Muscle layer of colon (tissue), 2 donors: ENCODE results near the gene C1QTNF6.

Experiments used
- H3K27ac ChIP-seq: one replicate; pipeline ENCODE4 v1.7.0; 2013; ENCODE audit warnings: low read depth, mild to moderate bottlenecking, low read length, moderate library complexity
- H3K27me3 ChIP-seq, 2 donors: one replicate each; pipeline ENCODE4 v1.7.0; 2013; ENCODE audit warnings: low read length in 2 of 2, mild to moderate bottlenecking in 2 of 2; ENCODE audit not compliant: insufficient read depth in 2 of 2, control insufficient read depth in 1 of 2
- H3K36me3 ChIP-seq: one replicate; pipeline ENCODE4 v1.7.0; 2013; ENCODE audit warnings: mild to moderate bottlenecking, low read length; ENCODE audit not compliant: insufficient read depth
- H3K4me1 ChIP-seq: one replicate; pipeline ENCODE4 v1.7.0; 2013; ENCODE audit warnings: mild to moderate bottlenecking, low read length; ENCODE audit not compliant: insufficient read depth
- H3K4me3 ChIP-seq, 2 donors: one replicate each; pipeline ENCODE4 v1.7.0; 2013; ENCODE audit warnings: low read length in 2 of 2, low read depth in 1 of 2, mild to moderate bottlenecking in 1 of 2, moderate library complexity in 1 of 2
- H3K9ac ChIP-seq: one replicate; pipeline ENCODE4 v1.7.0; 2013; ENCODE audit warnings: low read length
- H3K9me3 ChIP-seq: one replicate; pipeline ENCODE4 v1.7.0; 2013; ENCODE audit warnings: mild to moderate bottlenecking, low read length
- donor health status: abdominal sarcoma.
- donor health status: Adenocarcinoma of cecum.

The C1QTNF6 gene

DNA sequence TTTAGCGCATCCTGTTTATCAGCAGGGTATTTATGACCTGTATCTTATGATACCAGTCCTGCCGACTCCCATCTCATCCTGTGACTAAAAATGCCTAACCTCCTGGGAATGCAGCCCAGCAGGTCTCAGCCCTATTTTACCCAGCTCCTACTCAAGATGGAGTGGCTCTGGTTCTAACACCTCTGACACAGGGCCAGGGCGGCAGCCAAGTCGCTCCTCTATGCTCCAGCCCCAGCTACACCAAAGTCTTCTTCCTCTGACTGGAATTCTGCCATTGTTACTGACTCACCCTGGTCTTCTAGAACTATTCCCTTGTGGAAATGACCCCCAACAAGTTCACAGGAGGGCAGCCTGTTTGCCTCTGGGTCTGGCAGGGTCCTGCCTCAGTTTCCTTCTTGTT is 7.9 kb upstream of the C1QTNF6 start:
- Histone ChIP-seq H3K9me3 (no peaks in the 10 kb centered on the region), H3K27me3 (no peaks in the 10 kb centered on the region), H3K36me3 (no peaks in the 10 kb centered on the region), H3K4me3 (no peak overlapping the region), H3K4me1 (peaks cover 32% of the 10 kb centered on the region), H3K9ac (no peak overlapping the region), H3K27ac (peak overlapping the region; percentile 89)

DNA sequence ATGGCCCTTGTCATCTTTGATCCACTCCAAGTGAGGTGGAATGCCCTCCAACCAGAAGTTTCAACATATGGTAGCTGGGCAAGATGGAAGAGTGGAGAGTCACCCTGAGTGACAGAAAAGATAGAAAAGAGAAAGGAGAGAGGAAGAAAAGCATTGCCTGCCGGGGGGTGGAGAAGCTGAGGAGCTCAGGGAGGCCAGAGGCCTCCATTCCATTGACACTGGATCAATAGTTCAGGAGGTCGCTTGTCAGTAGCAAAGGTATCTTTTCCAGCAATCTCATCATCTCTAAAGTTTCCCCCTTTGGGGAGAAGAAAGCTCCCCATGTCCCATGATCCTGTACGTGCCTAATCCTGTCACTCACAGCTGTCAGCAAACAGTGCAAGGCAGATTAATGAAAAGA is 6.7 kb upstream of the C1QTNF6 start:
- Histone ChIP-seq H3K4me1 (peaks cover 38% of the 10 kb centered on the region), H3K27ac (no peak overlapping the region), H3K9me3 (no peaks in the 10 kb centered on the region), H3K27me3 (no peaks in the 10 kb centered on the region), H3K4me3 (no peak overlapping the region), H3K9ac (no peak overlapping the region), H3K36me3 (no peaks in the 10 kb centered on the region)

DNA sequence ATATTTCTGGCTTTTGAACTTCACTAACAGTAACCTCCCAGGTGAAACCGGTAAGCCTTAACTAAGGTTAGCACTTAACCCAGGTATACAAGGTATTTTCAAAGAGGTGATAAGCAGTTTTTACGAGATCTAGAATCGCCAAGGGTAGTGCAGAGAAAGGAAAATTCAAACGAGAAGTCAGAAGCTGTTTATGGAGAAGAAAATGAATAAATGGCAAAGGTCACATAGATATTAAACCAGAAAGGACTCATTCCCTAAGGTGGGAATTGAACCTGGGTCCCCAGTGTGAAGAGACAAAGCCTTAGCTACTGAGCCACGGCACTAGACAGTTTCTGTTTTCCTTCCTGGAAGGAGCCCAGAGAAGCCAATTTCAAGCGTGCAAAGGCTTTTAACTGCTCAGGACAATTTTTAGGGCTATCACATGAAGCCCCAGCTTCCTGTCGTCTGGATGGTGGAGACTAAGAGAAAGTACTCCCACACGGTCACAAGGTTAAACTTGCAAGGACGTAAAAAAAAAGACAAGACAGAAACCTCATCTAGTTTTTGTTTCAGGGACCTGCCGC is 5.7 kb upstream of the C1QTNF6 start:
- H3K36me3 ChIP-seq: no peaks in the 10 kb centered on the region
- no peak overlapping the region for H3K9ac ChIP-seq
- no peaks in the 10 kb centered on the region for H3K9me3 ChIP-seq
- no peak overlapping the region for H3K4me3 ChIP-seq
- H3K27me3 ChIP-seq: no peaks in the 10 kb centered on the region
- no peak overlapping the region for H3K27ac ChIP-seq
- H3K4me1 ChIP-seq: peaks cover 46% of the 10 kb centered on the region

DNA sequence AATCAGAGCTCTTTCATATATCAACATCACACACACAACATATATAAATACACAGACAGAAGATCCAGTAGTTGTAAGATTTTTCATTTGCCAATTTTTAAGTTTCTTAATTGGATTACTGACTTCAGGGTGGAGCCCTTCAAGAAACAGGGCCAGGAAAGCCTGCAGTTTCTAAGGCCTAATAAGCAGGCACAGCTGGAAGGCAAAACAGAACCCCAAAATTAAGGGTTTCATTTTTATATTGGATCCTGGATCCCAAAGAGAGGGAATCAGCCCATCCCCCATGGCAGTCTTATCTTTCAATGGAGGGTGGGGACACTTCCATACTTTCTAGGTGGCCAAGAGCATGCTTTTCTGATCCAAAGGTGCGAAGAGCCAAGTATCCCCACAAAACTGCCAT is 4.7 kb upstream of the C1QTNF6 start:
- Histone ChIP-seq H3K4me1 (peaks cover 49% of the 10 kb centered on the region), H3K9me3 (no peaks in the 10 kb centered on the region), H3K9ac (no peak overlapping the region), H3K4me3 (no peak overlapping the region), H3K27ac (no peak overlapping the region), H3K27me3 (no peaks in the 10 kb centered on the region), H3K36me3 (no peaks in the 10 kb centered on the region)

DNA sequence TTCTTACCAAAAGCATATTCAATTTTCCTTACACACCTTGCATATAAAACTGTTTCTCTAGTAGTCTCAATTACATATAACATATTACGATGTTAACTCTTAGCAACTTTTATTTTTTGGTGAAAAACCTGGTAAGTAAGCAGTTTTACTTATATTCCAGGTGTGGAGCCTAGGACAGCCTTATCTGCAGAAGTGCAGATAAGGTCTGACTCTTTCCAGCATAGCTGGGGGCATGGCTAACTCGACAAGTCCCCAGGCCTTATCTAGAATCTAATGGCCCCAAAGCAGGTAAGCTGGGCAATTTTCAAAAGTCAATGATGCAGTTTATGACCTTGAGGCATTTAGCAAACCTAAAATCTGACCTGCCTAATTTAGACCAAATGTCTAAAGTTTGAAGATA is 4.2 kb upstream of the C1QTNF6 start:
- H3K4me1 ChIP-seq: peaks cover 49% of the 10 kb centered on the region
- no peaks in the 10 kb centered on the region for H3K27me3 ChIP-seq

DNA sequence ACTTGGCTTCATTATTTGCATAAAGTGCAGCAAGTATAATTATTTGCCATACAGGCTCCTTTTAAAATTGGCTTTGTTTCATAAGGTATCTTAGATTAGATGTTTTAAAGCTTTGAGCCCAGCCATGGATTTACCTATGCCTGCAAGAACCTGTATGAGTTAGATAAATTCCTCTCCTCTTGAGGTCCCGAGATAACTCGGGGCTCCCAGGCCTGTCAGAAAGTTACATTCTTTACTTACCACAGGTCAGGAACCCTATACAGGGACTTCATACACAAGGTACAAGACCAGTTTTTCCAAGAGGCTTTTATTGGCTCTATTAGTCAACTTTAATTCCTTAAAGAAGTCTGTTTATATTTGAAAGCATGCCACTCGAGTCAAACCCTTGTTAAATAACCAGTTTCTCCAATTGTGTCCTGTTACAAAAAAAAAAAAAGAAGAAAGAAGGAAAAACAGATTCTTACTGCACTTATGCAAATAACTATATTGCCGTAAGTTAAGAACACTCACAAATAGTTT is 2.3 kb upstream of the C1QTNF6 start:
- Histone ChIP-seq H3K4me1 (peaks cover 39% of the 10 kb centered on the region), H3K9ac (no peak overlapping the region), H3K27ac (no peak overlapping the region), H3K9me3 (no peaks in the 10 kb centered on the region), H3K36me3 (no peaks in the 10 kb centered on the region), H3K27me3 (no peaks in the 10 kb centered on the region), H3K4me3 (no peak overlapping the region)

More for the DNA sequence above, 4.2 kb upstream of the C1QTNF6 start:
- no peak overlapping the region for H3K4me3 ChIP-seq
- H3K9ac ChIP-seq: no peak overlapping the region
- no peaks in the 10 kb centered on the region for H3K9me3 ChIP-seq
- no peaks in the 10 kb centered on the region for H3K36me3 ChIP-seq
- no peak overlapping the region for H3K27ac ChIP-seq

DNA sequence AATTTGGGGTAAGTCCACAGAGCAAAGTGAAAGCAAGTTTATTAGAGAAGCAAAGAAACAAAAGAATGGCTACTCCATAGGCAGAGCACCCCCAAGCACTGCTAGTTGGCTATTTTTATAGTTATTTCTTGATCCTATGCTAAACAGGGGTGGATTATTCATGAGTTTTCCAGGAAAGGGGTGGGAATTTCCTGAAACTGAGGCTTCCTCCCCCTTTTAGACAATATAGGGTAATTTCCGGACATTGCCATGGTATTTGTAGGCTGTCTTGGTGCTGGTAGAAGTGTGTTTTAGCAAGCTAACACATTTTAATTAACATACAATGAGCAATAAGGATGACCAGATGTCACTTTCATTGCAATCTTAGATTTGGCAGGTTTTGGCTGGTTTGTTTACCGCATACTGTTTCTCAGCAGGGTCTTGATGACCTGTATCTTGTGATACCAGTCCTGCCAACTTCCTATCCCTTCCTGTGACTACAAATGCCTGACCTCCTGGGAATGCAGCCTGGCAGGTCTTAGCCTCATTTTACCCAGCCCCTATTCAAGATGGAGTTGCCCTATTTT is 937 bp upstream of the C1QTNF6 start:
- Histone ChIP-seq H3K4me3 (peak overlapping the region in 1 of 2 donors; percentile 77), H3K36me3 (no peaks in the 10 kb centered on the region), H3K27ac (no peak overlapping the region), H3K27me3 (no peaks in the 10 kb centered on the region), H3K9me3 (no peaks in the 10 kb centered on the region), H3K9ac (no peak overlapping the region), H3K4me1 (peaks cover 39% of the 10 kb centered on the region)

DNA sequence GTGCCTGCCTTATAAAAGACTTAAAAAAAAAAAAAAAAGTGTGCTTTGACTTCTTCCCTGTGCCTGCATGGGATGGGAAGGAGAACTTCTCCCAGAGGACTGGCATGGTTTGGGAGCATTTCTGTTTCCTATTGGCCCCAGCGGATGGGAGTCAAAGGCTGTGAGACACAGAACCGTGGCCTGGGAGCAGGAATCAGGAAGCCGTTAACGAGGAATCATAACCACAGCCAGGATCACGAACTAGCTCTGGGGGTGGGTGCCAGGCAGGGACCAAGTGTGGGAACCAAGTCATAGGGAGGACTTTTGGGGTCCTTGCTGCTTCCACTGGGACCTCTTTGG is 526 bp downstream of the C1QTNF6 start:
- peak overlapping the region; percentile 60 for H3K9ac ChIP-seq
- peak overlapping the region; percentile 81 for H3K27ac ChIP-seq
- H3K9me3 ChIP-seq: no peaks in the 10 kb centered on the region
- no peaks in the 10 kb centered on the region for H3K27me3 ChIP-seq
- H3K4me3 ChIP-seq: peak overlapping the region; percentile 45 to 77
- no peaks in the 10 kb centered on the region for H3K36me3 ChIP-seq
- peaks cover 39% of the 10 kb centered on the region for H3K4me1 ChIP-seq

DNA sequence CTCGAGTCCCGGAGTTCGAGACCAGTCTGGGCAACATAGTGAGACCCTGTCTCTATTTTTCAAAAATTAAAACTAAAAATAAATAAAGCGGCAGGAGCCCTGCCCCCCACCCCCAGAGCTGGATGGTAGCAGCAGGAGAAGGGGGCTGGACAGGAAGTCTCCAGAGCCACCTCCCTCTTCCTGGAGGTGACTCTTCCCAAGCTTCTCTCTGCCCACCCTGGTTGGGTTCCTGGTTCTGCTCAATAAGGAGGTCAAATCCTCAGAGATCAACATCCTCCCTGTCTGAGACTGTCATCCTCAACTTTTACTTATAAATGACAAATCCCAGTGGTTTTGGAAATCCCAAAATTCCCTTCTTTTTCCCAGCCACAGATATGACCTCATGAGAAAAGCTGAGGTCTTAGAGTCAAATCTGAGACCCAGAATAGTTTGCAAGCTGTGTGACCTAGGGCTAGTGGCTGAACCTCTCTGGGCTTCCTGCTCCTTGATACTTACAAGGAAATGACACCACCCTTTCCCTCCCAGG is 987 bp downstream of the C1QTNF6 start:
- no peaks in the 10 kb centered on the region for H3K36me3 ChIP-seq
- H3K4me3 ChIP-seq: peak overlapping the region in 1 of 2 donors; percentile 77
- no peaks in the 10 kb centered on the region for H3K27me3 ChIP-seq
- H3K9me3 ChIP-seq: no peaks in the 10 kb centered on the region
- peaks cover 39% of the 10 kb centered on the region for H3K4me1 ChIP-seq
- peak overlapping the region; percentile 81 for H3K27ac ChIP-seq
- H3K9ac ChIP-seq: peak overlapping the region; percentile 60

DNA sequence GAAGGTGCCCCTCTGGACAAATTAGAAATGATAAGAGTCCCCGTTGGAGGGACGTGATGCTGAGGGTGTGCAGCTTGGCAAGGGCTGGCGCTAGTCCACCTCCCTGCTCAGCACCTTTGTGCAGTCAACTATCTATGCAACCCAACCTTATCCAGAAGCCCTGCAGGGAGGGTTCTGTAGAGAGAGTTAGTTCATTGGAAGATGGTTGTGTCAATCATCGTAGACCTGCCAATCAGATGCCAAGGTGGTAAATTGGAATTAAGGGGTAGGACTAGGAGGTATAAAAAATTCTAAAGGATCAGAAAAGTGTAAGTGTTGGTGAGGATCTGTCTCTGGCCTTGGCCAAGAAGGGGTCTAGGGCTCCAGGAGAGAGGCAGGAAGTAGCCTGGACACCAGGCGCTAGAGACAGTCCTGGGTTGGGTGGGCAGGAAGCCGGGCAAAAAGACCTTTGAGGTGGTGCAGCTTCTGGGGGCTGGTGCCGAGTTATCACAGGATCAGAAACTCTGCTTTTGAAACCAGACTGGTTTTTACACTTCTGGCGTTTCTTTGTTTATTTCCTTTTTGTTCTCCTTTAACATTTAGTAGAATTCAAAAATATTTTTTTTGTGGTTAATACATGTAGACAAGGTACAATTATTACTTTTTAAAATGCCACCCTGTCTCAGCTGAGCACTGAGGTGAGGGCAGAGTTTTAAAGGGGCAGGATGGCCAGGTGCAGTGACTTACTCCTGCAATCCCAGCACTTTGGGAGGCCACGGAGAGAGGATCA is 1.6 kb downstream of the C1QTNF6 start:
- no peak overlapping the region for H3K27ac ChIP-seq
- H3K4me3 ChIP-seq: no peak overlapping the region

DNA sequence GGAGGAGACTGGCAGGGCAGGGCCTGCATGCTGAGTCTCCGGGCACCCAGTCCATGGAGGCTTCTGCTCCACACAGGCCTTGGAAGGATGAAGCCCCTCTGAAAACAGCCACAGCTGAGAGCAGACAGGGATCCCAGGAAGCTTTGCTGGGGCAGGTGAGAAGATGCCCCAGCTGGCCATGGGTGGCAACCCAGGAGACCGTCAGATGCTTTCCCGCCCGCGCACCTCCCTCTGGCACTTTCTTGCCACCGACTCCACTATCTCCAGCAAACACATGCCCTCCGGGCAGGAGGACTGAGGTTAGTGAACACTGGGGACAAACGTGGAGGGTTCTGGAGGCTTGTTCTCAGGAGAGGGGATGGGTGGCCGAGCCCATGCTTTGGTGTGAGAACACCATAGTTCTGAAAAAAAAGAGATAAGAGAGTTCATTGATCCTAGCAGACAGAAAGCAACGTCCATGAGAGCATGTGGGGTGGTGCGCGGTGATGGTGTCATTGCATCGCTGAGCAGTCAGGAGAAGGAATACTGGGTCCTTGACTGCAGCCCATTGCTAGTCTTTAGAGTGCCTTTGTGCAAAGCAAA is 2.3 kb downstream of the C1QTNF6 start:
- H3K4me1 ChIP-seq: peaks cover 39% of the 10 kb centered on the region

More for the DNA sequence above, 1.6 kb downstream of the C1QTNF6 start:
- no peak overlapping the region for H3K9ac ChIP-seq
- H3K36me3 ChIP-seq: no peaks in the 10 kb centered on the region
- H3K27me3 ChIP-seq: no peaks in the 10 kb centered on the region
- H3K4me1 ChIP-seq: peaks cover 39% of the 10 kb centered on the region
- no peaks in the 10 kb centered on the region for H3K9me3 ChIP-seq

More for the DNA sequence above, 2.3 kb downstream of the C1QTNF6 start:
- Histone ChIP-seq H3K9ac (no peak overlapping the region), H3K27me3 (no peaks in the 10 kb centered on the region), H3K27ac (no peak overlapping the region), H3K4me3 (no peak overlapping the region), H3K9me3 (no peaks in the 10 kb centered on the region), H3K36me3 (no peaks in the 10 kb centered on the region)
